H9 (cell line): ENCODE results near the gene TCN1. TPM values are rescaled to one million over a fixed set of nuclear protein-coding genes. Genes with fewer than 3 reads are reported as not detected.

ENCODE experiments used
- DNase-seq: peaks from one replicate; pipeline ENCODE4 v3.0.0-alpha.2; 2017
- H2AFZ ChIP-seq: one replicate; pipeline ENCODE4 v1.6.1; 2013; ENCODE audit warnings: mild to moderate bottlenecking, low read length, control low read depth, moderate library complexity
- H2AK5ac ChIP-seq: 2 replicates; pipeline ENCODE4 v1.6.1; 2013; ENCODE audit warnings: low read length, control low read depth, mixed read lengths; ENCODE audit not compliant: insufficient read length
- H2BK120ac ChIP-seq: one replicate; pipeline ENCODE4 v1.6.1; 2013; ENCODE audit warnings: low read depth, mild to moderate bottlenecking, low read length, control low read depth, inconsistent platforms; ENCODE audit not compliant: poor library complexity, severe bottlenecking
- H2BK12ac ChIP-seq: 2 replicates; pipeline ENCODE4 v1.6.1; 2013; ENCODE audit warnings: low read length, control low read depth, mixed read lengths, low read depth; ENCODE audit not compliant: insufficient read length
- H2BK15ac ChIP-seq: 2 replicates; pipeline ENCODE4 v1.6.1; 2013; ENCODE audit warnings: low read depth, low read length, control low read depth
- H2BK20ac ChIP-seq: one replicate; pipeline ENCODE4 v1.6.1; 2013; ENCODE audit warnings: low read depth, mild to moderate bottlenecking, low read length, control low read depth, inconsistent platforms; ENCODE audit not compliant: poor library complexity, severe bottlenecking
- H2BK5ac ChIP-seq: 2 replicates; pipeline ENCODE4 v1.6.1; 2013; ENCODE audit warnings: low read length, control low read depth, mixed read lengths; ENCODE audit not compliant: insufficient read length
- H3K14ac ChIP-seq: 2 replicates; pipeline ENCODE4 v1.6.1; 2013; ENCODE audit warnings: low read length, control low read depth; ENCODE audit not compliant: insufficient read depth
- H3K18ac ChIP-seq: 2 replicates; pipeline ENCODE4 v1.6.1; 2013; ENCODE audit warnings: low read depth, mild to moderate bottlenecking, mixed read lengths, low read length, control low read depth; ENCODE audit not compliant: insufficient read length
- H3K23ac ChIP-seq: 2 replicates; pipeline ENCODE4 v1.6.1; 2013; ENCODE audit warnings: low read length, control low read depth, mixed read lengths, low read depth; ENCODE audit not compliant: insufficient read length
- H3K23me2 ChIP-seq: 2 replicates; pipeline ENCODE4 v1.6.1; 2013; ENCODE audit warnings: low read depth, mild to moderate bottlenecking, mixed read lengths, low read length, control low read depth; ENCODE audit not compliant: insufficient read length, poor library complexity, severe bottlenecking
- H3K27ac ChIP-seq: 2 replicates; pipeline ENCODE4 v1.5.1; 2013; ENCODE audit warnings: low read length, control low read depth, mixed read lengths, low read depth; ENCODE audit not compliant: insufficient read length
- H3K27me3 ChIP-seq: 2 replicates; pipeline ENCODE4 v1.6.1; 2013; ENCODE audit warnings: low read length, control low read depth, inconsistent platforms; ENCODE audit not compliant: insufficient read depth
- H3K4ac ChIP-seq: 2 replicates; pipeline ENCODE4 v1.6.1; 2013; ENCODE audit warnings: low read depth, mild to moderate bottlenecking, control low read depth, inconsistent platforms, low read length, moderate library complexity
- H3K4me1 ChIP-seq: 2 replicates; pipeline ENCODE4 v1.6.1; 2013; ENCODE audit warnings: low read length, control low read depth, inconsistent platforms; ENCODE audit not compliant: insufficient read depth
- H3K4me2 ChIP-seq: 2 replicates; pipeline ENCODE4 v1.6.1; 2013; ENCODE audit warnings: low read length, control low read depth, mixed read lengths; ENCODE audit not compliant: insufficient read length, insufficient read depth
- H3K56ac ChIP-seq: 2 replicates; pipeline ENCODE4 v1.6.1; 2013; ENCODE audit warnings: low read depth, mild to moderate bottlenecking, mixed read lengths, low read length, control low read depth; ENCODE audit not compliant: insufficient read length
- H3K79me1 ChIP-seq: 2 replicates; pipeline ENCODE4 v1.6.1; 2013; ENCODE audit warnings: low read depth, mild to moderate bottlenecking, moderate library complexity, low read length, control low read depth, inconsistent platforms; ENCODE audit not compliant: insufficient read depth, poor library complexity, severe bottlenecking
- H3K79me2 ChIP-seq: 2 replicates; pipeline ENCODE4 v1.6.1; 2013; ENCODE audit warnings: low read length, control low read depth, inconsistent platforms; ENCODE audit not compliant: insufficient read depth
- H3K9ac ChIP-seq: 2 replicates; pipeline ENCODE4 v1.6.1; 2013; ENCODE audit warnings: low read length, control low read depth, mixed read lengths; ENCODE audit not compliant: insufficient read length; ENCODE audit errors: extremely low read depth
- H3K9me3 ChIP-seq: one replicate; pipeline ENCODE4 v1.6.1; 2013; ENCODE audit warnings: low read depth, low read length, inconsistent platforms; ENCODE audit not compliant: control insufficient read depth
- H3T11ph ChIP-seq: one replicate; pipeline ENCODE4 v1.6.1; 2013; ENCODE audit warnings: mild to moderate bottlenecking, low read length, control low read depth, inconsistent platforms
- H4K20me1 ChIP-seq: one replicate; pipeline ENCODE4 v1.6.1; 2013; ENCODE audit not compliant: control insufficient read depth, insufficient read length, insufficient read depth
- H4K5ac ChIP-seq: 2 replicates; pipeline ENCODE4 v1.6.1; 2013; ENCODE audit warnings: low read depth, mild to moderate bottlenecking, mixed read lengths, low read length, control low read depth; ENCODE audit not compliant: insufficient read length
- H4K8ac ChIP-seq: replicated peaks from 2 replicates; pipeline ENCODE4 v1.6.1; 2013; ENCODE audit warnings: low read length, control low read depth, mixed read lengths, low read depth; ENCODE audit not compliant: insufficient read length
- H4K91ac ChIP-seq: 2 replicates; pipeline ENCODE4 v1.6.1; 2013; ENCODE audit warnings: low read depth, mild to moderate bottlenecking, moderate library complexity, mixed read lengths, low read length, control low read depth; ENCODE audit not compliant: insufficient read length
- H3K27ac Mint-ChIP-seq, 3 experiments: 2 replicates in 2 of 3; 3 replicates in 1 of 3; pipeline ENCODE4 v1.8.0; 2020 to 2021; ENCODE audit warnings: mixed read lengths in 3 of 3, mild to moderate bottlenecking in 1 of 3, moderate library complexity in 1 of 3
- H3K27me3 Mint-ChIP-seq: 2 replicates; pipeline ENCODE4 v1.8.0; 2021; ENCODE audit warnings: low read depth, mild to moderate bottlenecking, moderate library complexity, mixed read lengths
- H3K36me3 Mint-ChIP-seq, 3 experiments: 2 replicates in 2 of 3; 3 replicates in 1 of 3; pipeline ENCODE4 v1.8.0; 2020 to 2021; ENCODE audit warnings: low read depth in 3 of 3, mixed read lengths in 3 of 3; ENCODE audit not compliant: insufficient read depth in 1 of 3
- H3K4me1 Mint-ChIP-seq, 2 experiments: 2 replicates each; pipeline ENCODE4 v1.8.0; 2020; ENCODE audit warnings: mixed read lengths in 2 of 2
- H3K4me3 Mint-ChIP-seq, 2 experiments: 2 replicates in 1 of 2; 3 replicates in 1 of 2; pipeline ENCODE4 v1.8.0; 2020 to 2021; ENCODE audit warnings: mild to moderate bottlenecking in 2 of 2, mixed read lengths in 2 of 2, moderate library complexity in 1 of 2
- H3K9me3 Mint-ChIP-seq, 2 experiments: 2 replicates in 1 of 2; 3 replicates in 1 of 2; pipeline ENCODE4 v1.8.0; 2020; ENCODE audit warnings: mild to moderate bottlenecking in 2 of 2, mixed read lengths in 2 of 2, moderate library complexity in 1 of 2
- CTCF ChIP-seq: fragments of 200-600 bp; sonication (generic); conservative IDR thresholded peaks from 3 replicates; pipeline ENCODE4 v1.8.0; 2021; ENCODE audit warnings: antibody characterized with exemption, mild to moderate bottlenecking
- WGBS: extraction: QIAGEN DNeasy Blood & Tissue Kit; methylation state at CpG from one replicate; pipeline ENCODE4 v1.1.7; 2013; ENCODE audit warnings: missing lambda C conversion rate, low lambda C conversion rate, mixed read lengths; ENCODE audit not compliant: insufficient read length; ENCODE audit errors: extremely low coverage; 5-methylcytosine and 5-hydroxymethylcytosine counted together
- total RNA-seq: library from RNA; stranded (reverse); gene quantifications from 2 replicates; pipeline ENCODE4 v1.2.1, GENCODE V29; 2021

Gene TCN1
- total RNA-seq, 1 experiment from 2014 or later, result not detected

DNA sequence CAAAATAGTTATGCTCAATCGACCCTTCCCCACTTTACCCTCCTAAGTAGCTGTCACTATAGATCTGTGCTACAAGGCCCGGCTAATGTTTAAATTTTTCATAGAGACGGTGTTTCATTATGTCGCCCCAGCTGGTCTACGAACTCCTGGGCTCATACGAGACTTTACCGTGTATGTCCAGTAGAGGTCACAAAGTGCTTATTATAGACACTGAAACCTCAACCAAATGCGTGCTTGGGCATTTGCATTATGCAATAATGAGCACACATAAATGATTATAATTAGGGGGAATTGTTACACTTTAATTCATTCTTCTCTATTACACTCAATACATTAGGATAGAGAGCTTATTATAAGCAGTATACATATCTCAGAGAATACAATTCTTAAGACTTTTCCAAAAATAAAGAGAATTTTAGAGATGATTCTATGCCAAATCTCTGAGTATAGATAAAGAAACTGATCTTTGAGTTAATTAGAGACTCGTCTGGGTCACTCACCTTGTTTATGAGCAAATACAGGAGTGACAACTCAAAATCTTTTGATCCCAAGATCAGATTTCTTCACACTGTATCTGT is 43.2 kb downstream of the TCN1 start:
- Histone ChIP-seq H3K9me3 (no peaks in the 10 kb centered on the region), H2BK120ac (no peak overlapping the region), H4K91ac (no peak overlapping the region), H3K23ac (no peak overlapping the region), H3K18ac (no peak overlapping the region), H3K79me1 (no peaks in the 10 kb centered on the region), H3K9ac (no peak overlapping the region), H4K20me1 (no peaks in the 10 kb centered on the region), H3K27ac (no peak overlapping the region), H3K4ac (no peak overlapping the region), H3K4me2 (no peak overlapping the region), H4K8ac (no peak overlapping the region), H4K5ac (no peak overlapping the region), H3K56ac (no peak overlapping the region), H3K23me2 (no peaks in the 10 kb centered on the region), H2BK15ac (no peak overlapping the region), H3K4me1 (no peaks in the 10 kb centered on the region), H3K79me2 (no peaks in the 10 kb centered on the region), H2BK5ac (no peak overlapping the region), H3K27me3 (no peaks in the 10 kb centered on the region), H2AK5ac (no peak overlapping the region), H3K14ac (no peak overlapping the region), H3T11ph (no peak overlapping the region), H2BK12ac (no peak overlapping the region), H2AFZ (no peak overlapping the region), H2BK20ac (no peak overlapping the region)
- peaks cover 21% of the 10 kb centered on the region in 2 experiments for H3K4me1 Mint-ChIP-seq
- H3K4me3 Mint-ChIP-seq, result no peak overlapping the region
- DNase-seq, result no peak
- no peaks in the 10 kb centered on the region; a peak in 1 of 7 replicates for H3K36me3 Mint-ChIP-seq
- H3K9me3 Mint-ChIP-seq, result no peaks in the 10 kb centered on the region
- TF ChIP-seq CTCF, result peak; percentile 72
- no peaks in the 10 kb centered on the region for H3K27me3 Mint-ChIP-seq
- H3K27ac Mint-ChIP-seq, result no peak overlapping the region
- WGBS, result no CpG with 5 or more reads among the region's 9 CpGs
